Gastroesophageal sphincter (tissue), 3 donors: ENCODE data around the gene EGFR.

Experiments used
- EP300 ChIP-seq: sonication (generic); formaldehyde crosslinking; IDR thresholded peaks from one replicate; pipeline ENCODE4 v1.6.1; 2017; ENCODE audit warnings: antibody characterized with exemption, mild to moderate bottlenecking
- POLR2A ChIP-seq, 2 donors: fragments of 450-650 bp; IDR thresholded peaks; one replicate each; pipeline ENCODE4 v1.6.1; 2017; ENCODE audit warnings: antibody characterized with exemption in 2 of 2, mild to moderate bottlenecking in 2 of 2, moderate library complexity in 1 of 2
- POLR2AphosphoS5 ChIP-seq: sonication (generic); formaldehyde crosslinking; IDR thresholded peaks from one replicate; pipeline ENCODE4 v1.6.1; 2017; ENCODE audit warnings: antibody characterized with exemption
- TF ChIP-seq, protein P1 (sequence below), 4 experiments: fragments of 200-600 bp in 2 of 4; fragments of 450-650 bp in 2 of 4; sonication (generic) in 1 of 4; IDR thresholded peaks; one replicate each; pipeline ENCODE4 v1.5.1; 2017 to 2019; ENCODE audit warnings: antibody characterized with exemption in 4 of 4, mild to moderate bottlenecking in 2 of 4, moderate library complexity in 2 of 4

DNA sequence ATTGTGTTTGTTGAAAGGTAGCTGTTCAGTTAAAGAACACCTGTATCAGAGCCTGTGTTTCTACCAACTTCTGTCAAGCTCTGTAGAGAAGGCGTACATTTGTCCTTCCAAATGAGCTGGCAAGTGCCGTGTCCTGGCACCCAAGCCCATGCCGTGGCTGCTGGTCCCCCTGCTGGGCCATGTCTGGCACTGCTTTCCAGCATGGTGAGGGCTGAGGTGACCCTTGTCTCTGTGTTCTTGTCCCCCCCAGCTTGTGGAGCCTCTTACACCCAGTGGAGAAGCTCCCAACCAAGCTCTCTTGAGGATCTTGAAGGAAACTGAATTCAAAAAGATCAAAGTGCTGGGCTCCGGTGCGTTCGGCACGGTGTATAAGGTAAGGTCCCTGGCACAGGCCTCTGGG, 154.9 kb downstream of the EGFR start:
- TF ChIP-seq, protein P1, sequence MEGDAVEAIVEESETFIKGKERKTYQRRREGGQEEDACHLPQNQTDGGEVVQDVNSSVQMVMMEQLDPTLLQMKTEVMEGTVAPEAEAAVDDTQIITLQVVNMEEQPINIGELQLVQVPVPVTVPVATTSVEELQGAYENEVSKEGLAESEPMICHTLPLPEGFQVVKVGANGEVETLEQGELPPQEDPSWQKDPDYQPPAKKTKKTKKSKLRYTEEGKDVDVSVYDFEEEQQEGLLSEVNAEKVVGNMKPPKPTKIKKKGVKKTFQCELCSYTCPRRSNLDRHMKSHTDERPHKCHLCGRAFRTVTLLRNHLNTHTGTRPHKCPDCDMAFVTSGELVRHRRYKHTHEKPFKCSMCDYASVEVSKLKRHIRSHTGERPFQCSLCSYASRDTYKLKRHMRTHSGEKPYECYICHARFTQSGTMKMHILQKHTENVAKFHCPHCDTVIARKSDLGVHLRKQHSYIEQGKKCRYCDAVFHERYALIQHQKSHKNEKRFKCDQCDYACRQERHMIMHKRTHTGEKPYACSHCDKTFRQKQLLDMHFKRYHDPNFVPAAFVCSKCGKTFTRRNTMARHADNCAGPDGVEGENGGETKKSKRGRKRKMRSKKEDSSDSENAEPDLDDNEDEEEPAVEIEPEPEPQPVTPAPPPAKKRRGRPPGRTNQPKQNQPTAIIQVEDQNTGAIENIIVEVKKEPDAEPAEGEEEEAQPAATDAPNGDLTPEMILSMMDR (IDR thresholded peaks at IDR 0.05): no peak
- TF ChIP-seq EP300 (no peak), POLR2A (IDR thresholded peaks at IDR 0.05) (no peak), POLR2AphosphoS5 (no peak)
